ENCODE measurements around the gene PRKAG2.
"Not testable (repeated sequence)": the region's sequence is repeated elsewhere in the genome, so short reads cannot be mapped to it uniquely, and the experiment has no call there.

The PRKAG2 gene

GRCh38 chr7:151541709-151542499, 335.0 kb downstream of the PRKAG2 start:
- no peak for TF ChIP-seq CTCF (IDR thresholded peaks at IDR 0.05; ENCODE audit: low read depth, low read length, missing control alignments)
- in situ Hi-C loops (cut with HindIII; ENCODE audit: low pct_ligation_motif_present, low sequenced_read_pairs), result no loop called here
- H3K36me3 ChIP-seq (replicated peaks), result no peaks in the 10 kb centered on the region

GRCh38 chr7:151540146-151540545, 336.8 kb downstream of the PRKAG2 start:
- in situ Hi-C loops (cut with HindIII; ENCODE audit: low pct_ligation_motif_present, low sequenced_read_pairs), result no loop called here
- Histone ChIP-seq H3K27me3 (replicated peaks) (no peaks in the 10 kb centered on the region), H3K4me3 (ENCODE audit: low read depth, low read length) (no peak overlapping the region), H3K36me3 (replicated peaks) (no peaks in the 10 kb centered on the region), H3K27ac (no peak overlapping the region)
- no peak for DNase-seq
- TF ChIP-seq CTCF (IDR thresholded peaks at IDR 0.05; ENCODE audit: low read depth, low read length, missing control alignments), result no peak

More at GRCh38 chr7:151541709-151542499, 335.0 kb downstream of the PRKAG2 start:
- Histone ChIP-seq H3K27ac (no peak overlapping the region), H3K27me3 (replicated peaks) (no peaks in the 10 kb centered on the region), H3K4me3 (ENCODE audit: low read depth, low read length) (no peak overlapping the region)
- no peak for DNase-seq

GRCh38 chr7:151539088-151539671, 337.7 kb downstream of the PRKAG2 start:
- TF ChIP-seq CTCF (IDR thresholded peaks at IDR 0.05; ENCODE audit: low read depth, low read length, missing control alignments), result no peak
- peak; percentile 28 for DNase-seq
- in situ Hi-C loops (cut with HindIII; ENCODE audit: low pct_ligation_motif_present, low sequenced_read_pairs), result no loop called here
- Histone ChIP-seq H3K36me3 (replicated peaks) (no peaks in the 10 kb centered on the region), H3K27ac (no peak overlapping the region), H3K4me3 (ENCODE audit: low read depth, low read length) (no peak overlapping the region), H3K27me3 (replicated peaks) (no peaks in the 10 kb centered on the region)

- Histone ChIP-seq H3K27me3 (replicated peaks) (no peaks in the 10 kb centered on the region), H3K36me3 (replicated peaks) (no peaks in the 10 kb centered on the region), H3K4me3 (ENCODE audit: low read depth, low read length) (no peak overlapping the region), H3K27ac (no peak overlapping the region)
- in situ Hi-C loops (cut with HindIII; ENCODE audit: low pct_ligation_motif_present, low sequenced_read_pairs), result no loop called here
- DNase-seq, result no peak
- TF ChIP-seq CTCF (IDR thresholded peaks at IDR 0.05; ENCODE audit: low read depth, low read length, missing control alignments), result no peak
These were observed 338.9 kb downstream of the PRKAG2 start for GRCh38 chr7:151537818-151538561.

GRCh38 chr7:151536178-151536577, 340.7 kb downstream of the PRKAG2 start:
- in situ Hi-C loops (cut with HindIII; ENCODE audit: low pct_ligation_motif_present, low sequenced_read_pairs); DNase-seq: not testable (repeated sequence)

GRCh38 chr7:151529842-151530241, 347.1 kb downstream of the PRKAG2 start:
- no peak for DNase-seq
- Histone ChIP-seq H3K4me3 (ENCODE audit: low read depth, low read length) (no peak overlapping the region), H3K27ac (no peak overlapping the region), H3K27me3 (replicated peaks) (no peaks in the 10 kb centered on the region), H3K36me3 (replicated peaks) (no peaks in the 10 kb centered on the region)
- in situ Hi-C loops (cut with HindIII; ENCODE audit: low pct_ligation_motif_present, low sequenced_read_pairs), result no loop called here
- TF ChIP-seq CTCF (IDR thresholded peaks at IDR 0.05; ENCODE audit: low read depth, low read length, missing control alignments), result no peak

More at GRCh38 chr7:151536178-151536577, 340.7 kb downstream of the PRKAG2 start:
- not testable (repeated sequence) for H3K27ac ChIP-seq; H3K27me3 ChIP-seq (replicated peaks); H3K36me3 ChIP-seq (replicated peaks); H3K4me3 ChIP-seq (ENCODE audit: low read depth, low read length)

Data from brain microvascular endothelial cell (primary cell).